K562 (cell line): ENCODE results near the gene ACOT7.

Experiments
- CHD2 ChIP-seq: IDR thresholded peaks from 2 replicates; pipeline ENCODE4 v1.6.1; 2011; ENCODE audit warnings: low read depth, low read length
- CREB1 ChIP-seq, 2 experiments: sonication (generic) in 1 of 2; formaldehyde crosslinking in 1 of 2; IDR thresholded peaks; 2 replicates each; pipeline versions ENCODE4 v1.6.1 to v1.8.0; 2012 to 2022; ENCODE audit warnings: inconsistent platforms in 1 of 2, mild to moderate bottlenecking in 1 of 2, missing genetic modification reagents in 1 of 2, moderate library complexity in 1 of 2
- CTCF ChIP-seq, 3 experiments: IDR thresholded peaks in 2 of 3; conservative IDR thresholded peaks in 1 of 3; 2 replicates each; pipeline ENCODE4 v1.5.1; 2011 to 2012; ENCODE audit warnings: low read length in 3 of 3, mild to moderate bottlenecking in 3 of 3, control low read depth in 2 of 3, improper control_type of control experiment in 1 of 3, inconsistent platforms in 1 of 3, low read depth in 1 of 3, mixed read lengths in 1 of 3, moderate library complexity in 1 of 3; ENCODE audit not compliant: insufficient read depth in 2 of 3
- HDAC2 ChIP-seq: fragments of 450-650 bp; IDR thresholded peaks from 2 replicates; pipeline ENCODE4 v1.6.1; 2016; ENCODE audit warnings: mild to moderate bottlenecking
- KLF10 ChIP-seq: fragments of 250-450 bp; sonication (Bioruptor Pico); IDR thresholded peaks from 2 replicates; pipeline ENCODE4 v1.6.1; 2021; ENCODE audit warnings: matching md5 sums
- MNT ChIP-seq, 2 experiments: fragments of 450-650 bp; conservative IDR thresholded peaks; 2 replicates each; pipeline ENCODE4 v1.6.1; 2017; ENCODE audit warnings: mild to moderate bottlenecking in 2 of 2, moderate library complexity in 2 of 2
- NR2C2 ChIP-seq, 2 experiments: fragments of 200-800 bp in 1 of 2; sonication (Bioruptor generic) in 1 of 2; sonication (generic) in 1 of 2; formaldehyde crosslinking in 1 of 2; IDR thresholded peaks; 2 replicates each; pipeline versions ENCODE4 v1.6.1 to v1.8.0; 2016 to 2022; ENCODE audit warnings: mild to moderate bottlenecking in 1 of 2, missing compliant biosample characterization in 1 of 2, missing genetic modification characterization in 1 of 2, missing genetic modification reagents in 1 of 2
- SNIP1 ChIP-seq: fragments of 450-650 bp; IDR thresholded peaks from 2 replicates; pipeline ENCODE4 v1.7.1; 2017; ENCODE audit warnings: low read depth, mild to moderate bottlenecking
- TAF1 ChIP-seq: IDR thresholded peaks from 2 replicates; pipeline ENCODE4 v1.6.1; 2011; ENCODE audit warnings: mild to moderate bottlenecking, low read length, moderate library complexity; ENCODE audit not compliant: insufficient read depth, control insufficient read depth, severe bottlenecking; ENCODE audit errors: extremely low read depth
- ZFP91 ChIP-seq: sonication (generic); formaldehyde crosslinking; IDR thresholded peaks from 2 replicates; pipeline ENCODE4 v1.8.0; 2022; ENCODE audit warnings: mild to moderate bottlenecking, missing genetic modification reagents
- ZNF124 ChIP-seq: sonication (generic); formaldehyde crosslinking; IDR thresholded peaks from 2 replicates; pipeline ENCODE4 v1.8.1; 2022; ENCODE audit warnings: missing genetic modification reagents
- ZNF143 ChIP-seq: sonication (generic); formaldehyde crosslinking; IDR thresholded peaks from 2 replicates; pipeline ENCODE4 v1.9.0; 2022; ENCODE audit warnings: mild to moderate bottlenecking, missing genetic modification reagents
- ZNF398 ChIP-seq: fragments of 250-450 bp; sonication (Bioruptor Pico); IDR thresholded peaks from 2 replicates; pipeline ENCODE4 v1.8.0; 2021; ENCODE audit warnings: moderate library complexity, mild to moderate bottlenecking, inconsistent platforms

- TF ChIP-seq SNIP1 (no peak), TAF1 (no peak), ZFP91 (no peak), CREB1 (IDR thresholded peaks at IDR 0.05) (no peak), CREB1 (CRISPR knock-in tag; IDR thresholded peaks at IDR 0.05) (no peak), MNT (conservative IDR thresholded peaks at IDR 0.05) (no peak), HDAC2 (no peak), CTCF (IDR thresholded peaks at IDR 0.05 in 2 of 3, conservative IDR thresholded peaks at IDR 0.05 in 1 of 3; ENCODE audit: insufficient read depth in 2 of 3, low read depth in 1 of 3, low read length in 3 of 3) (no peak), KLF10 (CRISPR knock-in tag) (no peak), ZNF143 (CRISPR knock-in tag) (no peak), CHD2 (no peak), NR2C2 (CRISPR knock-in tag; IDR thresholded peaks at IDR 0.05) (no peak), NR2C2 (tag; IDR thresholded peaks at IDR 0.05) (no peak), ZNF124 (CRISPR knock-in tag) (no peak), ZNF398 (CRISPR knock-in tag) (no peak)
Observed at GRCh38 chr1:6285336-6285735, 108.2 kb downstream of the ACOT7 start.
